GM19438 (cell line): ENCODE results near the gene TNFRSF9.

Experiments
- ATAC-seq: cut with Tn5 transposase; IDR thresholded peaks from one replicate; pipeline ENCODE4 v1.9.1; 2021; ENCODE audit warnings: low read depth; ENCODE audit not compliant: unreplicated experiment

Gene TNFRSF9

GRCh38 chr1:7879228-7879627, 61.4 kb downstream of the TNFRSF9 start:
- no peak for ATAC-seq

GRCh38 chr1:7878027-7878426, 62.6 kb downstream of the TNFRSF9 start:
- no peak for ATAC-seq

DNA sequence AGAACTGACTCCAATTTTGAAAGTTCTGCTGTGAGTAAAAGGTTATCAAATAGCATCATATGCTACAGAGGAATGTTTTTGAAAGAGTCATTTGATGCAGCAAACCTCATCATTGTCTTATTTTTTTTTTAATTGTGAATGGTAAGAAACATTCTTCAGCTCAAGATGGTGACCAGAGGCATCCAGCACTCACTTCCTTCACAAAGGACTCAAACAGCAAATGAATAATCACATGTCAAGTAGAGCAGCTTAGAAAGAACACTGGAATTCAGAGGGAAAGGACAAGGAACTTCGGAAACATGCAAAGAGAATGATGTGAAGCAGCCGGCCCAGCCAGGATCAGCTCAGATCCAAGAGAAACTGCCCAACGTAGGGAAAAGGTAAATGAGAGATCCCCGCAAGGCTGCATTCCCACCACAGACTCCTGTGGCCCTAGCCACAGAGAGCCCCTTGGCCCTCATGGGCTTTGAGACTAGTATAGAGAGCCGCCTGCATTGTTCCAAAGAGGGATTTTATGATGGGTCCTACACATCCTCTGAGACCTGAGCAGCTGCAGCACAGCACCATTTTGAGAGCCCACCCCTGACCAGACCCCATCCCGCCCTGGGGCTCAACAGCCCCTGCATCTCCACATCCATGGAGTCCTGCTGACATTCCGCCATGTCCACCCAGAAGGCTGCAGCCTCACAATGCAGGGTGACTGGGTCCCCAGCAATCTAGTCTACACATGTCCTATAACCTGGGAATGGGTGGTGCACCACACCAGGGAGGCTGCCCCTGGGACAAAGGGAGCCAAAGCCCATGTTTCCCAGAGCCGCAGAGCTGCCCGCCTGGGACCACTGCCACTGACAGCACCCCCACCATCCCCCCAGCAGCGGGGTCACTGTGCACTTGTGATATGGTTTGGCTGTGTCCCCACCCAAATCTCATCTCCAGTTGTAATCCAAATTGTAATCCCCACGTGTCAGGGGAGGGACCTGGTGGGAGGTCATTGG, 66.5 kb downstream of the TNFRSF9 start:
- ATAC-seq = no peak

GRCh38 chr1:7871136-7871535, 69.5 kb downstream of the TNFRSF9 start:
- ATAC-seq = no peak

DNA sequence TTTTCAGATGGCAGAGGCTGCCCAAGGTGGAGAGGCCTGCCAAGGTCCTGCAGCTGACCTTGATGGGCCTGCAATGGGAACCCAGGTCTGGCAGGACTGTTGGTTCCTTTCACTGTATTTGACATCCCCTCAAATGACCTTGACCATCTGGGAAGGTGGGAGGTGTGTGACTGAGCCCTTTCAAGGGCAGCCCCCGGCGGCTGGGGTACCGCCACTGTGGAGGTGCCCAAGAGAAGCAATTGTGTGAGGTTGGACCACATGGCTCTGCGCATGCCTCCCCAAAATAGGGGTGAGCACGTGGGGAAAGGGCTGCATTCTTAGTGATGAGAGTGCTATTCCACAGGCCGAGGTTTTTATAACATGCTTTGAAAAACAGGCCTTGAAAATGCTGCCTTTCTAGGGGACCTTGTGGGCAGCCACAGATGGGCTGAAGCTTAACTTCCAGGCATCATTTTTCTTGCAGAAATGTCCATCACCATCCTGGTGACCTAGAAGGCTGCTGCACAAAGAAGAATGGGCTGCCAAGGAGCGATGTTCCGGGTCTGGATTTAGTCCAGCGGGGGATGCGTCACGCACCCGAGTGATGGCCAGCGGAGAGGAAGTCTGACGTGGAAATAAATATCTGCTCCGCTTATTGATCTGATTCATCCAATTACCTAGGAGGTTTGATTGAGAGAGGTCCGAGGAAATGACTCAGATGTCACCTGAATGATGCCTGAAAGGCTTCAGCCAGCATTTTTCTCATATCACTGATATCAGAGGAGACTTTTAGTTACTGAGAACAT, 71.3 kb downstream of the TNFRSF9 start:
- no peak for ATAC-seq

DNA sequence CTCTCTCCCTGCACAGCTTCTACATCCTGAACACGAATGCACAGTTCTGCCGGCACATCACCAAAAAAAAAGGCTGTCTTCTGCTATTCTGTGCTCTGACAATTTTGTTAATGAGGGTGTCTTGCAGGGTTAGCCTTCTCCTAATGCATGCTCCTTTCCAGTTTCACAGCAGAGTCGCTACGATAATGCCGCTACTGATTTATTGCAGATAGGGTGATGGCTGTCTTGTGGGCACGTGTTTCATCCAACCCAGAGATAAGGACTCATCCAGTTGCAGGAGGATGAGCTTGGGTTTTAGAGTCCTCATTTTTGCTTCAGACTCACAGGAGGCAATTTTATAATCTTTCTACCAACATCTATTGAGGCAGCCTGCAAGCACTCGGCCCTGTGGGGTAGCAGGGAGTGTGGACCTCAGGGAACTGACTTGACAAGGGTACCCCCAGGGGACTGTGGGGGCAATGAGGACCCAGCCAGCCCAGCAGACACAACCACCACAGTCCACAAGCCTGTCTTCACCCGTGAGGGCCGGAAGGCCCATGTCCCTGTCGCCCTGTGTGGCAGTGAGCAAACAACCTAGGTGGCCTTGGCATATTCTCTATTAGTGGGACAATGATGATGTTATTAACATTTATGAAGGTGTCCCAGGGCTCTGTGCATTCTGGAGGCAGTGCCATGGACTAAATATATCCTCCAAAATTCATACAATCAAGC, 72.4 kb downstream of the TNFRSF9 start:
- no peak for ATAC-seq

- ATAC-seq = no peak
These were observed 74.7 kb downstream of the TNFRSF9 start for GRCh38 chr1:7865978-7866377.
